Neuronal stem cell (in vitro differentiated cells): ENCODE results near the gene LNX2.

Experiments
- DNase-seq: peaks from one replicate; pipeline ENCODE4 v3.0.0-alpha.2; 2013; ENCODE audit warnings: low spot score
- H2AFZ ChIP-seq: one replicate; pipeline ENCODE4 v1.6.1; 2013; ENCODE audit warnings: mild to moderate bottlenecking, low read length, inconsistent platforms
- H2AK5ac ChIP-seq: 2 replicates; pipeline ENCODE4 v1.6.1; 2013; ENCODE audit warnings: low read depth, mild to moderate bottlenecking, inconsistent platforms, low read length, moderate library complexity, mixed read lengths
- H2BK120ac ChIP-seq: 2 replicates; pipeline ENCODE4 v1.6.1; 2013; ENCODE audit warnings: low read depth, mild to moderate bottlenecking, inconsistent platforms, low read length, moderate library complexity, mixed read lengths
- H2BK12ac ChIP-seq: one replicate; pipeline ENCODE4 v1.6.1; 2013; ENCODE audit warnings: low read length, inconsistent platforms
- H2BK15ac ChIP-seq: 2 replicates; pipeline ENCODE4 v1.6.1; 2013; ENCODE audit warnings: mild to moderate bottlenecking, low read length, inconsistent platforms, mixed read lengths
- H2BK5ac ChIP-seq: one replicate; pipeline ENCODE4 v1.6.1; 2013; ENCODE audit warnings: inconsistent platforms, mild to moderate bottlenecking, low read length, moderate library complexity
- H3K14ac ChIP-seq: one replicate; pipeline ENCODE4 v1.6.1; 2013; ENCODE audit warnings: low read length, inconsistent platforms
- H3K18ac ChIP-seq: 2 replicates; pipeline ENCODE4 v1.6.1; 2013; ENCODE audit warnings: low read length, inconsistent platforms
- H3K23ac ChIP-seq: 2 replicates; pipeline ENCODE4 v1.6.1; 2013; ENCODE audit warnings: low read depth, mild to moderate bottlenecking, mixed read lengths, low read length, inconsistent platforms; ENCODE audit not compliant: poor library complexity
- H3K27ac ChIP-seq: replicated peaks from 3 replicates; pipeline ENCODE4 v1.5.1; 2013; ENCODE audit warnings: low read length, inconsistent platforms
- H3K27me3 ChIP-seq, 3 experiments: 2 replicates each; pipeline ENCODE4 v1.6.1; 2013; ENCODE audit warnings: low read length in 3 of 3, mild to moderate bottlenecking in 2 of 3, inconsistent platforms in 1 of 3, low read depth in 1 of 3, mixed read lengths in 1 of 3, moderate library complexity in 1 of 3; ENCODE audit not compliant: control insufficient read depth in 3 of 3, insufficient read depth in 3 of 3
- H3K36me3 ChIP-seq, 2 donors: replicated peaks in 1 of 2; 2 replicates each; pipeline ENCODE4 v1.6.1; 2013; ENCODE audit warnings: low read length in 2 of 2; ENCODE audit not compliant: control insufficient read depth in 2 of 2, insufficient read depth in 2 of 2
- H3K4ac ChIP-seq: 2 replicates; pipeline ENCODE4 v1.6.1; 2013; ENCODE audit warnings: inconsistent platforms, mild to moderate bottlenecking, low read length, moderate library complexity
- H3K4me1 ChIP-seq, 2 donors: 1 replicate in 1 of 2; 2 replicates in 1 of 2; pipeline ENCODE4 v1.6.1; 2013; ENCODE audit warnings: low read length in 2 of 2, low read depth in 1 of 2; ENCODE audit not compliant: control insufficient read depth in 2 of 2, insufficient read depth in 1 of 2
- H3K4me2 ChIP-seq: one replicate; pipeline ENCODE4 v1.6.1; 2013; ENCODE audit warnings: mild to moderate bottlenecking, low read length, inconsistent platforms; ENCODE audit not compliant: insufficient read depth, poor library complexity, severe bottlenecking
- H3K4me3 ChIP-seq, 2 donors: 2 replicates each; pipeline ENCODE4 v1.5.1; 2013; ENCODE audit warnings: low read length in 2 of 2, mild to moderate bottlenecking in 2 of 2, inconsistent platforms in 1 of 2, moderate library complexity in 1 of 2
- H3K79me1 ChIP-seq: one replicate; pipeline ENCODE4 v1.6.1; 2013; ENCODE audit warnings: low read depth, mild to moderate bottlenecking, inconsistent platforms, low read length, moderate library complexity
- H3K9ac ChIP-seq: one replicate; pipeline ENCODE4 v1.6.1; 2013; ENCODE audit warnings: mild to moderate bottlenecking, low read depth, low read length, inconsistent platforms; ENCODE audit not compliant: poor library complexity
- H3K9me3 ChIP-seq, 2 donors: replicated peaks in 1 of 2; 2 replicates each; pipeline versions ENCODE3 to v1.6.1; 2013; ENCODE audit warnings: low read length in 2 of 2, mild to moderate bottlenecking in 2 of 2, inconsistent platforms in 1 of 2, low read depth in 1 of 2, mixed read lengths in 1 of 2, moderate library complexity in 1 of 2; ENCODE audit not compliant: control insufficient read depth in 2 of 2, insufficient read depth in 1 of 2
- H4K8ac ChIP-seq: one replicate; pipeline ENCODE4 v1.6.1; 2013; ENCODE audit warnings: low read depth, mild to moderate bottlenecking, inconsistent platforms, low read length, moderate library complexity
- H4K91ac ChIP-seq: one replicate; pipeline ENCODE4 v1.6.1; 2013; ENCODE audit warnings: low read length, low read depth, mild to moderate bottlenecking, inconsistent platforms; ENCODE audit not compliant: poor library complexity
- WGBS, 2 donors: extraction: QIAGEN DNeasy Blood & Tissue Kit; methylation state at CpG; one replicate each; pipeline ENCODE4 v1.1.7; 2013; ENCODE audit warnings: missing lambda C conversion rate in 2 of 2, mixed read lengths in 1 of 2; ENCODE audit not compliant: insufficient read length in 2 of 2, insufficient replicate concordance in 1 of 2; ENCODE audit errors: extremely low coverage in 2 of 2; 5-methylcytosine and 5-hydroxymethylcytosine counted together

The LNX2 gene

GRCh38 chr13:27565818-27566217 lies 54.5 kb downstream of the LNX2 start:
- H4K91ac ChIP-seq, result no peak overlapping the region
- no peak overlapping the region for H2BK5ac ChIP-seq
- no peak overlapping the region for H3K18ac ChIP-seq
- H3K27ac ChIP-seq, result no peak overlapping the region
- no peak overlapping the region for H3K4me3 ChIP-seq
- H3K36me3 ChIP-seq, result peaks cover 2 to 50% of the 10 kb centered on the region in 2 donors
- no peaks in the 10 kb centered on the region for H3K27me3 ChIP-seq
- H2AK5ac ChIP-seq, result no peak overlapping the region
- no peak overlapping the region for H2AFZ ChIP-seq
- no peak overlapping the region for H3K9ac ChIP-seq
- no peak overlapping the region for H3K23ac ChIP-seq
- H4K8ac ChIP-seq, result no peak overlapping the region
- no CpG with 5 or more reads among the region's 3 CpGs for WGBS, 2 donors
- no peak overlapping the region for H2BK120ac ChIP-seq
- H2BK15ac ChIP-seq, result no peak overlapping the region
- DNase-seq, result no peak
- H3K4me1 ChIP-seq, result no peaks in the 10 kb centered on the region
- no peak overlapping the region for H3K4ac ChIP-seq
- no peaks in the 10 kb centered on the region for H3K9me3 ChIP-seq
- no peak overlapping the region for H3K14ac ChIP-seq
- no peak overlapping the region for H2BK12ac ChIP-seq
- H3K4me2 ChIP-seq, result no peak overlapping the region
- no peaks in the 10 kb centered on the region for H3K79me1 ChIP-seq

- Histone ChIP-seq H3K79me1 (no peaks in the 10 kb centered on the region), H3K4me1 (no peaks in the 10 kb centered on the region), H2BK15ac (no peak overlapping the region), H3K9ac (no peak overlapping the region), H2BK5ac (no peak overlapping the region), H2BK12ac (no peak overlapping the region), H2BK120ac (no peak overlapping the region), H3K9me3 (no peaks in the 10 kb centered on the region), H3K18ac (no peak overlapping the region), H4K8ac (no peak overlapping the region), H3K4me2 (no peak overlapping the region), H3K27me3 (no peaks in the 10 kb centered on the region), H2AK5ac (no peak overlapping the region), H3K36me3 (peaks cover 3 to 35% of the 10 kb centered on the region in 2 donors), H3K27ac (no peak overlapping the region), H3K14ac (no peak overlapping the region), H3K4ac (no peak overlapping the region), H3K4me3 (no peak overlapping the region), H2AFZ (no peak overlapping the region), H4K91ac (no peak overlapping the region), H3K23ac (no peak overlapping the region)
- no CpG with 5 or more reads among the region's 11 CpGs for WGBS, 2 donors
- DNase-seq, result no peak
These were observed 57.9 kb downstream of the LNX2 start for GRCh38 chr13:27562457-27562856.

- H3K27ac ChIP-seq, result no peak overlapping the region
- no peak overlapping the region for H2BK120ac ChIP-seq
- H4K91ac ChIP-seq, result no peak overlapping the region
- H3K4ac ChIP-seq, result no peak overlapping the region
- no peak overlapping the region for H2AFZ ChIP-seq
- H3K4me1 ChIP-seq, result no peaks in the 10 kb centered on the region
- H2BK5ac ChIP-seq, result no peak overlapping the region
- no peak overlapping the region for H3K14ac ChIP-seq
- H3K27me3 ChIP-seq, result no peaks in the 10 kb centered on the region
- no peak overlapping the region for H3K18ac ChIP-seq
- H4K8ac ChIP-seq, result no peak overlapping the region
- no peak overlapping the region for H2BK12ac ChIP-seq
- H3K23ac ChIP-seq, result no peak overlapping the region
- no peak overlapping the region for H3K4me2 ChIP-seq
- no peak overlapping the region for H3K4me3 ChIP-seq
- H3K36me3 ChIP-seq, result peaks cover 3 to 29% of the 10 kb centered on the region in 2 donors
- peaks cover 2 to 11% of the 10 kb centered on the region in 2 donors for H3K9me3 ChIP-seq
- H3K79me1 ChIP-seq, result no peaks in the 10 kb centered on the region
- H2BK15ac ChIP-seq, result no peak overlapping the region
- H2AK5ac ChIP-seq, result no peak overlapping the region
- WGBS, 2 donors, result no CpG with 5 or more reads among the region's 2 CpGs
- H3K9ac ChIP-seq, result no peak overlapping the region
- DNase-seq, result no peak
These were observed 60.6 kb downstream of the LNX2 start for GRCh38 chr13:27559719-27560118.

- H3K9me3 ChIP-seq, result peaks cover 2 to 11% of the 10 kb centered on the region in 2 donors
- no peak overlapping the region for H2BK12ac ChIP-seq
- no peak overlapping the region for H3K4me2 ChIP-seq
- no peaks in the 10 kb centered on the region for H3K4me1 ChIP-seq
- no peak overlapping the region for H3K18ac ChIP-seq
- no CpG with 5 or more reads among the region's 2 CpGs for WGBS, 2 donors
- no peak overlapping the region for H2AFZ ChIP-seq
- no peak overlapping the region for H2BK15ac ChIP-seq
- no peak overlapping the region for H3K14ac ChIP-seq
- H4K91ac ChIP-seq, result no peak overlapping the region
- no peak overlapping the region for H3K9ac ChIP-seq
- peaks cover 5 to 40% of the 10 kb centered on the region in 2 donors for H3K36me3 ChIP-seq
- no peak overlapping the region for H2AK5ac ChIP-seq
- no peak for DNase-seq
- no peak overlapping the region for H3K27ac ChIP-seq
- H3K4ac ChIP-seq, result no peak overlapping the region
- H2BK120ac ChIP-seq, result no peak overlapping the region
- no peak overlapping the region for H4K8ac ChIP-seq
- no peak overlapping the region for H3K23ac ChIP-seq
- no peak overlapping the region for H3K4me3 ChIP-seq
- no peaks in the 10 kb centered on the region for H3K27me3 ChIP-seq
- H3K79me1 ChIP-seq, result no peaks in the 10 kb centered on the region
- no peak overlapping the region for H2BK5ac ChIP-seq
These were observed 64.2 kb downstream of the LNX2 start for GRCh38 chr13:27556109-27556508.
